ENCODE data around the gene OXCT2. TPM values are rescaled to one million over a fixed set of nuclear protein-coding genes. Genes with fewer than 3 reads are reported as not detected.
"Not testable (repeated sequence)": the region's sequence is repeated elsewhere in the genome, so short reads cannot be mapped to it uniquely, and the experiment has no call there.

OXCT2 gene
- polyA plus RNA-seq, 1 of the 3 experiments (the other 2 are of a cell fraction) = 0.44 TPM

DNA sequence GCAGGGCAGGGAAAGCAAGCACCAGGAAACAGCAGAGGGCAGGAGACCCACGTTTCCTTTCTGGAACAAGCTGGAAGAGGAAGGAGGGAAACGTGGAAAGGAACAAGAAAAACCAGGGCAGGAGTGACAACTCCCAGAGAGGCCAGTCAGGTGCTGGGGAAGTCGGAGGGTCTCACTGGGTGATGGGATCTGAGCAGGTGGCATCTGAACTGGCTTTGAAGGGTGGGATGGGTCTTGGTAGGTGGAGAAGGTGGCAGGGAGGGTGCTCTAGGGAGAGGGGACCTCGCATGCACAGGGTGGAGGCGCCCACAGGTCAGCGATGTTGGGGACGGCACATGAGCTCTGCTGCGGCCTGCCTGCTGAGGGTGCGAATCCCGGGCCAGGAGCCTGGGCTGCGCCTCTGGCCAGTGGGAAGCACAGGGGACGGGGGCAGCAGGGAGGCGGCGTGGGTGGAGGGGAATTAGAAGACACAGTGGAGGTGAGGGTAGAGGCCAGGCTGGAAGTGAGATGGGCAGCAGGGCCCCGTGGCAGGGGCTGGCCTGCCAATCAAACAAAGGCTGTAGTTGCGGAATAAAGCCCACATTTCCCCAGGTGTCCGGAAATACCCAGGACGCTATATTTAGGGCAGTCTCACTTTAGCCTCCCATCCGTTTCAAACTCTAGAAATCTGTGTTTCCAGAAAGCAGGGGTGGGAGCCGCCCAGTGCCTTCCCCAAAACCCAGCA, 4.7 kb upstream of the OXCT2 start:
- CTCF ChIA-PET; POLR2A ChIA-PET; H3K27ac ChIP-seq (ENCODE audit: low read depth in 2 of 2, low read length in 1 of 2): not testable (repeated sequence)

DNA sequence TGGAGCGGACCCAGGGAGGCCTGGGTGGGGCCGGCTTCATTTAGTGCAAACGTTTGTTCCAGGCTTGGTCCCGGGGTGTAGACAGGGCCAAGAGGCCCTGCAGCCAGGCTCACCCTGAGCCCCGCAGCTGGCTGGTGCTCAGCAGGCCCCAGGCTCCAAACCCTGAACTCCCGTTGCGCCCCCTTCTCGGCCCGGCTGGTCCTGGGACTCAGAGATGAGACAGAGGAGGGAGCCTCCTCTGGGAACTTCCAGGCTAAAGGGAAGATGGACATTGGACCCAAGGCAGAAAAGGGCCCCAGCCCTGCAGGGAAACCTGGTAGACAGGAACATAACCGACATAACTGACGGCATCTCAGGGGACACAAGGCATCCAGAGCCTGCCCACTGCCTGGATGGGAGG, 4.0 kb upstream of the OXCT2 start:
- H3K4me1 ChIP-seq (ENCODE audit: control insufficient read depth in 1 of 2, insufficient read depth in 2 of 2, low read depth in 1 of 2, low read length in 1 of 2); H3F3A ChIP-seq (replicated peaks; ENCODE audit: insufficient read depth); H3K4me2 ChIP-seq; H3K79me2 ChIP-seq (ENCODE audit: insufficient read depth); H3K9me3 ChIP-seq; H3K36me3 ChIP-seq (replicated peaks in 1 of 2; ENCODE audit: control insufficient read depth in 1 of 2, insufficient read depth in 2 of 2, low read length in 1 of 2); H3K9me2 ChIP-seq; H4K20me1 ChIP-seq (ENCODE audit: insufficient read depth); POLR2A ChIA-PET; H3K9ac ChIP-seq; H3K27ac ChIP-seq (ENCODE audit: low read depth in 2 of 2, low read length in 1 of 2); CTCF ChIA-PET; H2AFZ ChIP-seq (ENCODE audit: low read depth); H3K27me3 ChIP-seq (ENCODE audit: insufficient read depth); H3K4me3 ChIP-seq (ENCODE audit: low read depth in 2 of 2, low read length in 1 of 2); DNase-seq: not testable (repeated sequence)
- WGBS (ENCODE audit: low lambda C conversion rate) = 100% methylated on average over 2 of the region's 11 CpGs

More for the DNA sequence above, 4.7 kb upstream of the OXCT2 start:
- not testable (repeated sequence) for H3K9me3 ChIP-seq; H3K4me2 ChIP-seq; H3F3A ChIP-seq (replicated peaks; ENCODE audit: insufficient read depth); DNase-seq; H2AFZ ChIP-seq (ENCODE audit: low read depth); H3K79me2 ChIP-seq (ENCODE audit: insufficient read depth); H3K9ac ChIP-seq; H3K4me3 ChIP-seq (ENCODE audit: low read depth in 2 of 2, low read length in 1 of 2); H3K27me3 ChIP-seq (ENCODE audit: insufficient read depth); H4K20me1 ChIP-seq (ENCODE audit: insufficient read depth); H3K4me1 ChIP-seq (ENCODE audit: control insufficient read depth in 1 of 2, insufficient read depth in 2 of 2, low read depth in 1 of 2, low read length in 1 of 2); H3K9me2 ChIP-seq; H3K36me3 ChIP-seq (replicated peaks in 1 of 2; ENCODE audit: control insufficient read depth in 1 of 2, insufficient read depth in 2 of 2, low read length in 1 of 2)
- WGBS (ENCODE audit: low lambda C conversion rate) = 72% methylated on average over 7 of the region's 20 CpGs

DNA sequence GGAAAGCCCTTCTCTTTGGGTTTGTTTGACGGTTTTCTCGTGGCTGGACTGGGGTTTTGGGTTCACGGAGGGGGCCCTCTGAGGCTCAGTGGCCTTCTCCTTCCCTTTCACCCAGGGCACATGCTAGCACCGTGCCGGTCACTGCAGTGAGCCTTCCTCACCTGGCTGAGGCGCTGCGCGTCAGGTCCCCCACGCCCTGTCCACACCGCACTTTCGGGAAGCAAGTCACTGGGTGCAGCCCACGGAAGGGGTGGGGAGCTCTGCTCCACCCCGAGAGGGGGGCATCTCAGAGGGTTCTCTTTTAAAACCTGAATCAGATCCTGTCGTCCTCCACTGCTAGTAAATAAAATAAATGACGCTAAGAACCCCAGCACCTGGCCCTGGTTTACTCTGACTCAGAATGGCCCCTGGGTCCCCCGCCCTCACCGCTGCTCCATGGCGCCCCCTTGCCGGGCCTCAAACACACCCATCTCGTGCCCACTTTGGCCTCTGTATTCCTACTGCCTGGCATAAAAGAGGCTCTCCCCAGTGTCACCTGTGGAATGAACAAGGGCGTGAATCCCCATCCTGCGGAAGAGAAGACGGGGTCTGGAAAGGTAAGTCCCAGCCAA, 2.3 kb upstream of the OXCT2 start:
- no CpG with 5 or more reads among the region's 23 CpGs for WGBS (ENCODE audit: low lambda C conversion rate)
- POLR2A ChIA-PET; H3K9me2 ChIP-seq; H3K4me2 ChIP-seq; H3K9me3 ChIP-seq; H3F3A ChIP-seq (replicated peaks; ENCODE audit: insufficient read depth); H3K4me3 ChIP-seq (ENCODE audit: low read depth in 2 of 2, low read length in 1 of 2); H3K36me3 ChIP-seq (replicated peaks in 1 of 2; ENCODE audit: control insufficient read depth in 1 of 2, insufficient read depth in 2 of 2, low read length in 1 of 2); H3K9ac ChIP-seq; H3K79me2 ChIP-seq (ENCODE audit: insufficient read depth); H3K27me3 ChIP-seq (ENCODE audit: insufficient read depth); CTCF ChIA-PET; DNase-seq; H4K20me1 ChIP-seq (ENCODE audit: insufficient read depth); H3K4me1 ChIP-seq (ENCODE audit: control insufficient read depth in 1 of 2, insufficient read depth in 2 of 2, low read depth in 1 of 2, low read length in 1 of 2); H3K27ac ChIP-seq (ENCODE audit: low read depth in 2 of 2, low read length in 1 of 2); H2AFZ ChIP-seq (ENCODE audit: low read depth): not testable (repeated sequence)

DNA sequence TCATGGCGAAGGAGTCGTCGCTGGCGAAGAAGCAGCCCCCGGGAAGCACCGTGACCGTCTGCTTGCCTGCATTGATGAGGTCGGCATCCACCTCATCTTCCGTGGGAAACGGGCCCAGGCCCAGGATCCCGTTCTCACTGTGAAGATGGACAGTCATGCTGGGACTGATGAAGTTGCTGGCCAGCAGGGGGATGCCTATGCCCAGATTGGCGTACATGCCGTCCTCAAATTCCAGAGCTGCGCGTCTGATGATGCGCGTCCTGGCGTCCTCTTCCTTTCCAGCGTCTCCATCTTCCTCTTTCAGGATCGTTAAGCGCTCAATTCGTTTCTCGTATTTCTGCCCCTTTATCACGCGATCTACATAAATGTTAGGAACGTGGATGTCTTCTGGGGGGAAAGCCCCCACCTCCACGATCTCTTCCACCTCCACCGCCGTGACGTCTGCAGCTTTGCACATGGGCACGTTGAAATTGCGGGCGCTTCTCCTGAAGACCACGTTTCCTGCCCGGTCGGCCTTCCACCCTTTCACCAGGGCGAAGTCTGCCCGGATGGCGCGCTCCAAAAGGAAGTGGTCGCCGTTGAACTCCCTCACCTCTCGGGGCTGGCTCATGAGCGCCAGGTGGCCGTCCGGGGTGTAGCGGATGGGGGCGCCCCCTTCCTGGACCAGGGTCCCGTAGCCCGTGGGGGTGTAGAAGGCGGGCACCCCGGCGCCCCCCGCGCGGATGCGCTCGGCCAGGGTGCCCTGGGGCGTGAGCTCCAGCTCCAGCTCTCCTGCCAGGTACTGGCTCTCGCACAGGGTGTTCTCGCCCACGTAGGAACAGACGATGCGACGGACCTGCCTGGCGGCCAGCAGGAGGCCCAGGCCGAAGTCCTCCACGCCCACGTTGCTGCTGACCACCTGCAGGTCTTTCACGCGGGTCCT, 787 bp downstream of the OXCT2 start:
- H3F3A ChIP-seq (replicated peaks; ENCODE audit: insufficient read depth); DNase-seq; POLR2A ChIA-PET; H4K20me1 ChIP-seq (ENCODE audit: insufficient read depth); H3K9ac ChIP-seq; H2AFZ ChIP-seq (ENCODE audit: low read depth); H3K4me1 ChIP-seq (ENCODE audit: control insufficient read depth in 1 of 2, insufficient read depth in 2 of 2, low read depth in 1 of 2, low read length in 1 of 2); H3K4me2 ChIP-seq; H3K79me2 ChIP-seq (ENCODE audit: insufficient read depth); H3K36me3 ChIP-seq (replicated peaks in 1 of 2; ENCODE audit: control insufficient read depth in 1 of 2, insufficient read depth in 2 of 2, low read length in 1 of 2); H3K27ac ChIP-seq (ENCODE audit: low read depth in 2 of 2, low read length in 1 of 2); H3K9me3 ChIP-seq; CTCF ChIA-PET; H3K9me2 ChIP-seq; H3K4me3 ChIP-seq (ENCODE audit: low read depth in 2 of 2, low read length in 1 of 2); H3K27me3 ChIP-seq (ENCODE audit: insufficient read depth): not testable (repeated sequence)
- WGBS (ENCODE audit: low lambda C conversion rate) = 89% methylated on average over 22 of the region's 71 CpGs

DNA sequence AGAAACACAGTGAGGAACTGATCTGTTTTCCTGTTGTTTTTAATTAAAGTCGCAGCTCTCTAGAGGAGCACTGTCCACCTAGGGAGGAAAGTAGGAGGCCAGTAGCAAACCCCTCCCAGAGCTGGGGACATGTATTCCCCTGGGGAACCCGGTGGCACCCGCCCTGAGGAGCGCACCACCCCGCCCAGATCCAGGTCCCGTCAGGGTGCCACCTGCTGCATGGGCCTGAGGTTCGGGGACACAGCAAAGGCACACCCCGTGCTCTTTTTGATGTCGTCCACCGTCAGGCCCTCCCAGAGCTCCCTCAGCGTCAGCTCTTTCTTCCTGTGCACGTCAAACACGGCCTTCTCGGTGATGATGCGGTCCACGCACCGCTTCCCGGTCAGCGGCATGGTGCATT, 1.6 kb downstream of the OXCT2 start:
- CTCF ChIA-PET; POLR2A ChIA-PET; H4K20me1 ChIP-seq (ENCODE audit: insufficient read depth): not testable (repeated sequence)

DNA sequence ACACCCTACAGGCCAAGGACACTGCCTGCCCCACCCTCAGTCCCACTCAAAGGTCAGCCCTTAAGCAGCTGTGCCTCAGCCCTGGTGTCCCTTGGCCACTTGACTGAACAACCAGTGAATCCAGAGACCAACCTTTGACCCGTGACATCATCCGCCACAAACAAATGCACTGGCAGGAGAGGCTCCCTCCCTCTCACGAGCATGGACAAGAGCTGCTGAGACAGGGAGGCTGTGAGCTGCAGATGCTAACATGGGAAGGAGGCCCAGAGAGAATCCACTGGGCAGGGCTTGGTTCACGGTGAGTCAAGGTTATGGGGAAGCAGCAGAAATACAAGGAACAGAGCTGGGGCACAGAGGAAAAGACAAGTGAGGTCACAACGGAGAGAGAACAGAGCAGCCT, 4.7 kb downstream of the OXCT2 start:
- 80% methylated on average over 1 of the region's 5 CpGs for WGBS (ENCODE audit: low lambda C conversion rate)

More for the DNA sequence above, 1.6 kb downstream of the OXCT2 start:
- not testable (repeated sequence) for H3K27ac ChIP-seq (ENCODE audit: low read depth in 2 of 2, low read length in 1 of 2); H3K9ac ChIP-seq; DNase-seq; H3K4me2 ChIP-seq; H2AFZ ChIP-seq (ENCODE audit: low read depth); H3K4me1 ChIP-seq (ENCODE audit: control insufficient read depth in 1 of 2, insufficient read depth in 2 of 2, low read depth in 1 of 2, low read length in 1 of 2); H3K79me2 ChIP-seq (ENCODE audit: insufficient read depth); H3F3A ChIP-seq (replicated peaks; ENCODE audit: insufficient read depth); H3K36me3 ChIP-seq (replicated peaks in 1 of 2; ENCODE audit: control insufficient read depth in 1 of 2, insufficient read depth in 2 of 2, low read length in 1 of 2); H3K9me3 ChIP-seq; H3K4me3 ChIP-seq (ENCODE audit: low read depth in 2 of 2, low read length in 1 of 2); H3K27me3 ChIP-seq (ENCODE audit: insufficient read depth); H3K9me2 ChIP-seq
- WGBS (ENCODE audit: low lambda C conversion rate) = 66% methylated on average over 8 of the region's 19 CpGs

More for the DNA sequence above, 4.7 kb downstream of the OXCT2 start:
- H3K9me2 ChIP-seq; DNase-seq; H2AFZ ChIP-seq (ENCODE audit: low read depth); H4K20me1 ChIP-seq (ENCODE audit: insufficient read depth); H3K4me3 ChIP-seq (ENCODE audit: low read depth in 2 of 2, low read length in 1 of 2); H3K36me3 ChIP-seq (replicated peaks in 1 of 2; ENCODE audit: control insufficient read depth in 1 of 2, insufficient read depth in 2 of 2, low read length in 1 of 2); H3K4me1 ChIP-seq (ENCODE audit: control insufficient read depth in 1 of 2, insufficient read depth in 2 of 2, low read depth in 1 of 2, low read length in 1 of 2); H3K4me2 ChIP-seq; H3K9ac ChIP-seq; CTCF ChIA-PET; H3K27ac ChIP-seq (ENCODE audit: low read depth in 2 of 2, low read length in 1 of 2); POLR2A ChIA-PET; H3F3A ChIP-seq (replicated peaks; ENCODE audit: insufficient read depth); H3K79me2 ChIP-seq (ENCODE audit: insufficient read depth); H3K27me3 ChIP-seq (ENCODE audit: insufficient read depth); H3K9me3 ChIP-seq: not testable (repeated sequence)
